ENCODE data around the gene NECTIN1. TPM values are rescaled to one million over a fixed set of nuclear protein-coding genes. Genes with fewer than 3 reads are reported as not detected.

NECTIN1 gene

DNA sequence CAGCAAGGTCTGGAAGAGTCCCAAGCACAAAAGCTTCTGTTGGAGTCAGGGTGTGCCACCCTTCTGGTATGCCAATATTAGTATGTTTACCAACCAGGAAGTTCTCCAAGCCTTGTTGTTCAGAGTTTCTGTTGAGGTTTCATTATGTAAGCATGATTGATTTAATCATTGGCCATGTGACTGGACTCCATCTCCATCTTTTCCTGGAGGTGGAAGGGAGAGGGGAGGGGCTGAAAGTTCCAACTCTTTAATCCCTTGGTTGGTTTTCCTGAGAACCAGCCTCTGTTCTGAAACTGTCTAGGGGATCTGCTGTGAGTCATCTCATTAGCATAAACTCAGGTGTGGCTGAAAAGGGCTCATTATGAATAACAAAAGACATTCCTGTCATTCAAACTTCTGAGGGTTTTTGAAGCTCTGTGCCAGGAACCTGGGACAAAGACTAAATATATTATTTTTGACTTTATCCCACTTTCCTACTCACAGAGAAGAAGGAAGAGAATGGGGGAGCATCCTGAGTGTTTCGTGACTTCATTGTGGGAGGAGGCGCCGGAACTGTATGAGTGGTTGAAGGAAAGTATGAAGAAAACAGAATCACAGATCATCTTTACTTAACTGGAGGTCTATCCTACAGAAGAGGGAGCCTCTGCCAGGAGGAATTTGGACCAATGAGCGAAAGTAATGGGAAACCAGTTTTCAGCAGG, 138.2 kb downstream of the NECTIN1 start:
- Histone ChIP-seq H3K36me3 (ENCODE audit: control insufficient read depth, insufficient read depth, low read length) (no peaks in the 10 kb centered on the region), H3K27me3 (ENCODE audit: insufficient read depth, low read length, poor library complexity) (no peaks in the 10 kb centered on the region), H3K18ac (ENCODE audit: low read length) (peak overlapping the region; percentile 3), H2AK5ac (ENCODE audit: low read length) (no peak overlapping the region), H2BK120ac (ENCODE audit: low read depth, low read length) (no peak overlapping the region), H2BK15ac (replicated peaks; ENCODE audit: low read depth) (no peak overlapping the region), H3K4me1 (ENCODE audit: control insufficient read depth, low read depth, low read length) (peaks cover 3% of the 10 kb centered on the region), H4K5ac (ENCODE audit: low read length) (no peak overlapping the region), H2BK5ac (ENCODE audit: low read length) (no peak overlapping the region), H3K79me2 (ENCODE audit: control insufficient read depth, insufficient read depth, low read length) (no peaks in the 10 kb centered on the region), H3K23ac (ENCODE audit: low read length) (no peak overlapping the region), H3K56ac (ENCODE audit: low read length) (no peak overlapping the region), H3K9ac (ENCODE audit: low read length) (no peak overlapping the region), H3K4me2 (ENCODE audit: low read length) (no peak overlapping the region), H3K4ac (ENCODE audit: low read depth, low read length) (no peak overlapping the region), H4K8ac (ENCODE audit: low read depth, low read length) (no peak overlapping the region), H3K4me3 (ENCODE audit: low read length) (no peak overlapping the region), H3K27ac (ENCODE audit: low read depth, low read length) (no peak overlapping the region), H3K79me1 (ENCODE audit: low read length) (no peaks in the 10 kb centered on the region)
- WGBS (ENCODE audit: extremely low coverage, insufficient coverage, low lambda C conversion rate) = no CpG with 5 or more reads among the region's 4 CpGs
- peak; percentile 91 for DNase-seq

DNA sequence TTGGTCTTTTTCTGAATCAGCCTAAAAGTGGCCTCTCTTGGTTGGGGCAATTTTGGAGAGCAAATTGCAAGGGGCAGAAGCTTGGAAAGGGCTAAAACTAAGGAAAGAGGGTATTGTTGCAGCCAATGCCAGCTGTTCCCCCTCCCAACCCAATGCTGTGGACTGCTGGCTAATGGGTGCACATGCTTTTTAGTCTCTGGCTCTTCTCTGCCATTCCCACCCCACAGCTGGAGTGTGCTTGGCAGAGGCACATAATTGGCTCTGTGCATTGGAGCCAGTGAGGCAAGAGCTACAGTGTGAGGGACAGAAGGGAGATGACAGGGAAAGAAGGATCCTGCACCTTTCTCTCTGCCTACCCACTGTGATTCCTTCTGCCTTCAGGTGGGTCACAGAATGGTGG, 140.0 kb downstream of the NECTIN1 start:
- no peak for DNase-seq
- no peak overlapping the region for H3K4me3 ChIP-seq (ENCODE audit: low read length)
- H3K56ac ChIP-seq (ENCODE audit: low read length) = no peak overlapping the region
- H3K27me3 ChIP-seq (ENCODE audit: insufficient read depth, low read length, poor library complexity) = no peaks in the 10 kb centered on the region
- no peak overlapping the region for H2AK5ac ChIP-seq (ENCODE audit: low read length)
- H4K8ac ChIP-seq (ENCODE audit: low read depth, low read length) = no peak overlapping the region
- no peaks in the 10 kb centered on the region for H3K79me1 ChIP-seq (ENCODE audit: low read length)
- no peak overlapping the region for H3K4me2 ChIP-seq (ENCODE audit: low read length)
- no peak overlapping the region for H3K27ac ChIP-seq (ENCODE audit: low read depth, low read length)
- no peaks in the 10 kb centered on the region for H3K36me3 ChIP-seq (ENCODE audit: control insufficient read depth, insufficient read depth, low read length)
- peaks cover 5% of the 10 kb centered on the region for H3K4me1 ChIP-seq (ENCODE audit: control insufficient read depth, low read depth, low read length)
- H3K4ac ChIP-seq (ENCODE audit: low read depth, low read length) = no peak overlapping the region
- H2BK120ac ChIP-seq (ENCODE audit: low read depth, low read length) = no peak overlapping the region
- H2BK15ac ChIP-seq (replicated peaks; ENCODE audit: low read depth) = no peak overlapping the region
- H4K5ac ChIP-seq (ENCODE audit: low read length) = no peak overlapping the region
- no peak overlapping the region for H3K18ac ChIP-seq (ENCODE audit: low read length)
- no peak overlapping the region for H3K9ac ChIP-seq (ENCODE audit: low read length)
- H3K79me2 ChIP-seq (ENCODE audit: control insufficient read depth, insufficient read depth, low read length) = no peaks in the 10 kb centered on the region
- no peak overlapping the region for H3K23ac ChIP-seq (ENCODE audit: low read length)
- H2BK5ac ChIP-seq (ENCODE audit: low read length) = no peak overlapping the region

Small RNA genes lying within 50 kb of the gene (small RNA-seq; reads per million reads assigned to genes)
- not detected for gene RNU6-1123P (ENCODE audit: insufficient read depth)

Measured in mesendoderm (in vitro differentiated cells).